K562 (cell line): ENCODE data around the gene CPNE2. TPM values are rescaled to one million over a fixed set of nuclear protein-coding genes. Genes with fewer than 3 reads are reported as not detected.
A peak's percentile ranks its signal among the peaks of the same experiment; 100 is the strongest.

Experiments
- ATAC-seq: fragments of 200-7000 bp; cut with Tn5 transposase; 3 replicates; pipeline ENCODE4 v1.9.1; 2020; ENCODE audit warnings: moderate library complexity
- BruUV-seq: library from RNA; stranded (reverse); fragments of 400-500 nt; replicated peaks from 2 replicates; lab custom pipeline; 2021; lab: Mats Ljungman, UMichigan
- CTCF ChIA-PET: fragments of 300-600 bp; formaldehyde crosslinking; extraction: SDS; loops from one replicate; lab custom pipeline; 2021; ENCODE audit warnings: low intra/inter-chr PET ratio; lab: Yijun Ruan, JAX
- POLR2A ChIA-PET: fragments of 300-600, 350-650 bp; sonication (Branson Sonifier 250); formaldehyde crosslinking; extraction: SDS; loops from one replicate; lab custom pipeline; 2021; ENCODE audit warnings: antibody characterized with exemption, inconsistent platforms; lab: Yijun Ruan, JAX
- DNase-seq, 4 experiments: peaks; one replicate each; pipeline versions ENCODE4 v3.0.0 to v3.0.0-alpha.2; 2011 to 2018; ENCODE audit warnings: low spot score in 3 of 4, mixed read lengths in 3 of 4; ENCODE audit errors: extremely low read depth in 1 of 4
- FAIRE-seq: peaks from 2 replicates; lab custom pipeline; 2011; peaks lifted over from hg19 to GRCh38; lab: Jason Lieb, UNC
- H2AFZ ChIP-seq: 2 replicates; pipeline ENCODE4 v1.6.0; 2011; ENCODE audit warnings: low read depth, low read length, control low read depth, inconsistent platforms
- H3K27ac ChIP-seq: fragments of 200-600 bp; 3 replicates; pipeline ENCODE4 v1.8.0; 2011; ENCODE audit warnings: low read depth, mild to moderate bottlenecking, control low read depth, inconsistent platforms, low read length, moderate library complexity, mixed read lengths; ENCODE audit errors: extremely low read depth
- H3K27me3 ChIP-seq, 2 experiments: fragments of 300-600 bp in 1 of 2; 2 replicates in 1 of 2; 3 replicates in 1 of 2; pipeline versions ENCODE4 v1.6.0 to v1.8.0; 2011; ENCODE audit warnings: inconsistent platforms in 2 of 2, low read length in 2 of 2, mild to moderate bottlenecking in 1 of 2, mixed read lengths in 1 of 2, moderate library complexity in 1 of 2; ENCODE audit not compliant: control insufficient read depth in 2 of 2, insufficient read depth in 2 of 2
- H3K36me3 ChIP-seq: fragments of 300-600 bp; 3 replicates; pipeline ENCODE4 v1.8.0; 2011; ENCODE audit warnings: mild to moderate bottlenecking, low read length, inconsistent platforms; ENCODE audit not compliant: control insufficient read depth, insufficient read depth
- H3K4me1 ChIP-seq, 2 experiments: fragments of 200-600 bp in 1 of 2; replicated peaks in 1 of 2; 2 replicates in 1 of 2; 3 replicates in 1 of 2; pipeline versions ENCODE4 v1.5.1 to v1.8.0; 2011; ENCODE audit warnings: inconsistent platforms in 2 of 2, low read length in 2 of 2, mild to moderate bottlenecking in 1 of 2, mixed read lengths in 1 of 2, moderate library complexity in 1 of 2; ENCODE audit not compliant: control insufficient read depth in 2 of 2, insufficient read depth in 2 of 2
- H3K4me2 ChIP-seq: 2 replicates; pipeline ENCODE4 v1.6.1; 2011; ENCODE audit warnings: low read length, control low read depth, inconsistent platforms, mixed read lengths; ENCODE audit not compliant: insufficient read depth
- H3K4me3 ChIP-seq: fragments of 200-600 bp; sonication (generic), shearing (Covaris generic); 2 replicates; pipeline ENCODE4 v1.5.1; 2016; ENCODE audit warnings: control low read depth, inconsistent platforms
- H3K79me2 ChIP-seq: fragments of 200-600 bp; 3 replicates; pipeline ENCODE4 v1.8.0; 2011; ENCODE audit warnings: low read length, inconsistent platforms; ENCODE audit not compliant: control insufficient read depth, insufficient read depth
- H3K9ac ChIP-seq, 2 experiments: 2 replicates each; pipeline versions ENCODE4 v1.6.0 to v1.6.1; 2011; ENCODE audit warnings: low read depth in 2 of 2, low read length in 2 of 2, control low read depth in 1 of 2, inconsistent platforms in 1 of 2, mild to moderate bottlenecking in 1 of 2, mixed read lengths in 1 of 2; ENCODE audit not compliant: insufficient read depth in 1 of 2
- H3K9me1 ChIP-seq: one replicate; pipeline ENCODE4 v1.6.0; 2011; ENCODE audit warnings: inconsistent platforms, mild to moderate bottlenecking, low read length, moderate library complexity; ENCODE audit not compliant: control insufficient read depth, insufficient read depth
- H3K9me3 ChIP-seq: replicated peaks from 2 replicates; pipeline ENCODE4 v1.5.1; 2011; ENCODE audit warnings: low read depth, low read length, inconsistent platforms; ENCODE audit not compliant: control insufficient read depth, insufficient read depth
- H4K20me1 ChIP-seq: replicated peaks from 2 replicates; pipeline ENCODE4 v1.6.1; 2011; ENCODE audit warnings: low read length, inconsistent platforms, mixed read lengths; ENCODE audit not compliant: control insufficient read depth, insufficient read depth
- CEBPB ChIP-seq: fragments of 450-650 bp; IDR thresholded peaks from 2 replicates; pipeline ENCODE4 v1.6.1; 2016; ENCODE audit warnings: missing genetic modification characterization, missing compliant biosample characterization
- MITF ChIP-seq: IDR thresholded peaks from 2 replicates; pipeline ENCODE4 v1.6.1; 2014; ENCODE audit warnings: antibody characterized with exemption
- RAD21 ChIP-seq, 2 experiments: fragments of 250-450 bp in 1 of 2; fragments of 450-650 bp in 1 of 2; sonication (Bioruptor Pico) in 1 of 2; formaldehyde crosslinking in 1 of 2; IDR thresholded peaks in 1 of 2; conservative IDR thresholded peaks in 1 of 2; 2 replicates each; pipeline versions ENCODE4 v1.4.0 to v1.8.0; 2020 to 2022; ENCODE audit warnings: mild to moderate bottlenecking in 2 of 2, moderate library complexity in 1 of 2
- SIX5 ChIP-seq, 2 experiments: IDR thresholded peaks; 2 replicates each; pipeline ENCODE4 v1.6.1; 2011; ENCODE audit warnings: low read length in 2 of 2, borderline replicate concordance in 1 of 2, low read depth in 1 of 2, mild to moderate bottlenecking in 1 of 2, moderate library complexity in 1 of 2; ENCODE audit not compliant: insufficient read depth in 1 of 2
- STAT6 ChIP-seq: sonication (generic); formaldehyde crosslinking; IDR thresholded peaks from 2 replicates; pipeline ENCODE4 v1.8.1; 2023; ENCODE audit warnings: mild to moderate bottlenecking, missing genetic modification reagents
- ZNF696 ChIP-seq: fragments of 250-450 bp; sonication (Bioruptor Pico); conservative IDR thresholded peaks from 2 replicates; pipeline ENCODE4 v1.4.0; 2020; ENCODE audit warnings: mild to moderate bottlenecking, moderate library complexity
- WGBS: fragments of 100-300 bp; shearing (Covaris generic); methylation state at CpG from one replicate; pipeline ENCODE4 v1.1.6; 2016; ENCODE audit warnings: low coverage, mixed read lengths; ENCODE audit not compliant: insufficient coverage; ENCODE audit errors: missing lambda C conversion rate; 5-methylcytosine and 5-hydroxymethylcytosine counted together
- in situ Hi-C: fragments of 300-500 bp; cut with MboI; formaldehyde crosslinking; loops from 4 replicates; pipeline ENCODE4 v1.15.0; 2018; ENCODE audit warnings: inconsistent platforms, mixed read lengths
- intact Hi-C: fragments of 100-400 bp; cut with micrococcal nuclease; formaldehyde crosslinking; loops from 2 replicates; pipeline ENCODE4 v1.14.2; 2022
- polyA plus RNA-seq, 8 experiments: library from polyadenylated mRNA; depleted of rRNA in 4 of 8; stranded (reverse) in 5 of 8; unstranded in 3 of 8; fragments of >200 nt; fragmentation: Nextera tagmentation in 2 of 8; fragmentation: Illumina TruSeq in 1 of 8; extraction: Ambion mirVana in 2 of 8; extraction: Trizol in 1 of 8; gene quantifications; 2 replicates each; pipeline versions ENCODE4 v1.2.1 to v1.2.3, GENCODE V29; 2011 to 2014; ENCODE audit warnings: inconsistent platforms in 1 of 8, missing spikeins in 1 of 8
- total RNA-seq, 7 experiments: library from RNA; depleted of rRNA in 6 of 7; stranded (reverse); fragments of >200 nt in 6 of 7; fragmentation: Illumina TruSeq in 2 of 7; extraction: Trizol in 2 of 7; gene quantifications; 2 replicates each; pipeline versions ENCODE4 v1.2.1 to v1.2.3, GENCODE V29; 2011 to 2021; ENCODE audit warnings: low replicate concordance in 1 of 7

Gene CPNE2
- total and polyA plus RNA-seq, 9 of the 15 experiments (the other 6 are each of a cell fraction or from before 2014, with no cell fraction given) = 3.0 to 13.9 (median 8.6) TPM

DNA sequence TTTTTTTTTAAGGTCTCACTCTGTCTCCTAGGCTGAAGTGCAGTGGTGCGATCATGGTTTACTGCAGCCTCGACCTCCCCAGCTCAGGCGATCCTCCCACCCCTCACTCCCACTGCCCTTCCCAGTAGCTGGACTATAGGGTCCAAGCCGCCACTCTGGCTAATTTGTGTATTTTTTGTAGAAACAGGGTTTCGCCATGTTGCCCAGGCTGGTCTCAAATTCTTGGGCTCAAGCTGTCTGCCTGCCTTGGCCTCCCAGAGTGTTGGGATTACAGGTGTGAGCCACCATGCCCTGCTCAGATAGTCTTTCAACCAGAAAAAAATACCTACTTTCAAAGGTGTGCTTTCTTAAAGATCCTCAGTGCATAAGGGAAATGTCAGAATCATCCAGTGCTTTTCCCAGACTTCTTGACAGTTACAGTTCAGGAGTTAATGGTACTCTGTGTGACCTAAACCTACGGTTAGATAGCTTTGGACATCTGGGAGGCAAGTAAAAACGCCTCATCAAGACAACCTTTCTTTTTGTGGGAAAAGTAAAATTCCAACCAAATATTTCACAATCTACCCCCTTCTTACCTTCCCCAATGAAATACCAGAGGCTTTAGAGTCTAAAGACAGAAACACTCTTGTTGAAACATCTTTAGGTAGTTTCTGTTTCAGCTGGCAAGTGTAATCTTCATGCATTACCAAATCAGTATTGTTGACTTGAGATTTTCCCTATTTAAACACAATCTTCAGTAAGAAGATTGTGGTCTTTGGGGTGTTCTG, 100.5 kb downstream of the CPNE2 start:
- FAIRE-seq (no peak), DNase-seq (no peak), ATAC-seq (no peak)
- in situ Hi-C loops = no loop called here
- Histone ChIP-seq H3K4me3 (no peak overlapping the region), H3K9me1 (no peaks in the 10 kb centered on the region), H2AFZ (no peak overlapping the region), H3K9me3 (no peaks in the 10 kb centered on the region), H3K27ac (no peak overlapping the region), H4K20me1 (no peaks in the 10 kb centered on the region), H3K79me2 (peaks cover 85% of the 10 kb centered on the region), H3K9ac (no peak overlapping the region), H3K4me2 (no peak overlapping the region), H3K4me1 (peaks cover 0 to 5% of the 10 kb centered on the region in 2 experiments; a peak in 4 of 5 replicates), H3K27me3 (no peaks in the 10 kb centered on the region), H3K36me3 (peaks cover 9% of the 10 kb centered on the region; the same call in 1 of the 3 replicates)
- intact Hi-C loops = no loop called here
- POLR2A ChIA-PET = interaction anchor here (0.6 to 1.2 kb wide), 3 partner anchors 13 to 569 kb away, joined by 3 to 4 read pairs (median 4); no protein-coding TSS in a partner anchor
- TF ChIP-seq RAD21 (CRISPR knock-in tag; conservative IDR thresholded peaks at IDR 0.05 in 1 of 2, IDR thresholded peaks at IDR 0.05 in 1 of 2) (no peak), CEBPB (tag) (peak; percentile 24; the same call in 1 of the 2 replicates), ZNF696 (CRISPR knock-in tag) (no peak)
- WGBS = 67% methylated on average over 7 of the region's 7 CpGs
- BruUV-seq = no TSS peak
- CTCF ChIA-PET = interaction anchor here (0.5 kb wide), 1 partner anchor 13 kb away, joined by 3 read pairs; no protein-coding TSS in a partner anchor

- POLR2A ChIA-PET = interaction anchor here (1.1 kb wide), 1 partner anchor 8 kb away, joined by 4 read pairs; the partner anchor contains the start of genes PSME3IP1 and RSPRY1
- no peak for FAIRE-seq
- H3K4me2 ChIP-seq = no peak overlapping the region
Measured at GRCh38 chr16:57194512-57194911, 102.1 kb downstream of the CPNE2 start.

More at GRCh38 chr16:57194512-57194911, 102.1 kb downstream of the CPNE2 start:
- Histone ChIP-seq H3K9ac (no peak overlapping the region), H3K9me3 (no peaks in the 10 kb centered on the region), H3K9me1 (no peaks in the 10 kb centered on the region), H3K4me3 (no peak overlapping the region), H3K27me3 (no peaks in the 10 kb centered on the region), H3K4me1 (no peaks in the 10 kb centered on the region; a peak in 1 of 5 replicates), H3K36me3 (peaks cover 8% of the 10 kb centered on the region; the same call in 1 of the 3 replicates), H3K79me2 (peaks cover 77% of the 10 kb centered on the region), H2AFZ (no peak overlapping the region), H3K27ac (no peak overlapping the region), H4K20me1 (no peaks in the 10 kb centered on the region)
- in situ Hi-C loops (no loop called here), intact Hi-C loops (no loop called here)
- CTCF ChIA-PET = no interaction called here
- TF ChIP-seq STAT6 (CRISPR knock-in tag) (no peak), MITF (no peak), SIX5 (IDR thresholded peaks at IDR 0.05; ENCODE audit: borderline replicate concordance in 1 of 2, insufficient read depth in 1 of 2, low read depth in 1 of 2, low read length in 2 of 2) (no peak)
- BruUV-seq = no TSS peak
- peak in 1 of 4 experiments; percentile 22 for DNase-seq
- ATAC-seq = no peak
